Liver (tissue), 3 donors: ENCODE measurements around the gene STK39.

Experiments
- FOXA2 ChIP-seq: IDR thresholded peaks from 2 replicates; pipeline ENCODE4 v1.6.1; 2016; ENCODE audit warnings: antibody characterized with exemption
- GABPA ChIP-seq, 2 donors: IDR thresholded peaks in 1 of 2; conservative IDR thresholded peaks in 1 of 2; 2 replicates each; pipeline ENCODE4 v1.6.1; 2016; ENCODE audit warnings: antibody characterized with exemption in 2 of 2, mild to moderate bottlenecking in 1 of 2, moderate library complexity in 1 of 2
- HNF4A ChIP-seq, 2 donors: conservative IDR thresholded peaks; 2 replicates each; pipeline ENCODE4 v1.6.1; 2016; ENCODE audit warnings: antibody characterized with exemption in 2 of 2, mild to moderate bottlenecking in 2 of 2
- MAX ChIP-seq: IDR thresholded peaks from 2 replicates; pipeline ENCODE4 v1.6.1; 2016; ENCODE audit warnings: antibody characterized with exemption
- RAD21 ChIP-seq, 2 donors: IDR thresholded peaks; 2 replicates each; pipeline ENCODE4 v1.6.1; 2016; ENCODE audit warnings: antibody characterized with exemption in 2 of 2, mild to moderate bottlenecking in 2 of 2
- SP1 ChIP-seq: IDR thresholded peaks from 2 replicates; pipeline ENCODE4 v1.6.1; 2018; ENCODE audit warnings: antibody characterized with exemption, mild to moderate bottlenecking
- TAF1 ChIP-seq: conservative IDR thresholded peaks from 2 replicates; pipeline ENCODE4 v1.6.1; 2016; ENCODE audit warnings: antibody characterized with exemption, mild to moderate bottlenecking
- TF ChIP-seq, protein P1 (sequence below): fragments of 150-350 bp; IDR thresholded peaks from 2 replicates; pipeline ENCODE4 v1.5.1; 2017; ENCODE audit warnings: improper control_type of control experiment, low read depth, low read length; ENCODE audit not compliant: missing input control
- TF ChIP-seq, protein P2 (sequence below): IDR thresholded peaks from 2 replicates; pipeline ENCODE4 v1.6.1; 2016; ENCODE audit warnings: antibody characterized with exemption, mild to moderate bottlenecking
- donor health status: healthy.
- donor health status: healthy.

GRCh38 chr2:168152902-168153530 is 94.4 kb downstream of the STK39 start:
- TF ChIP-seq, protein P1, sequence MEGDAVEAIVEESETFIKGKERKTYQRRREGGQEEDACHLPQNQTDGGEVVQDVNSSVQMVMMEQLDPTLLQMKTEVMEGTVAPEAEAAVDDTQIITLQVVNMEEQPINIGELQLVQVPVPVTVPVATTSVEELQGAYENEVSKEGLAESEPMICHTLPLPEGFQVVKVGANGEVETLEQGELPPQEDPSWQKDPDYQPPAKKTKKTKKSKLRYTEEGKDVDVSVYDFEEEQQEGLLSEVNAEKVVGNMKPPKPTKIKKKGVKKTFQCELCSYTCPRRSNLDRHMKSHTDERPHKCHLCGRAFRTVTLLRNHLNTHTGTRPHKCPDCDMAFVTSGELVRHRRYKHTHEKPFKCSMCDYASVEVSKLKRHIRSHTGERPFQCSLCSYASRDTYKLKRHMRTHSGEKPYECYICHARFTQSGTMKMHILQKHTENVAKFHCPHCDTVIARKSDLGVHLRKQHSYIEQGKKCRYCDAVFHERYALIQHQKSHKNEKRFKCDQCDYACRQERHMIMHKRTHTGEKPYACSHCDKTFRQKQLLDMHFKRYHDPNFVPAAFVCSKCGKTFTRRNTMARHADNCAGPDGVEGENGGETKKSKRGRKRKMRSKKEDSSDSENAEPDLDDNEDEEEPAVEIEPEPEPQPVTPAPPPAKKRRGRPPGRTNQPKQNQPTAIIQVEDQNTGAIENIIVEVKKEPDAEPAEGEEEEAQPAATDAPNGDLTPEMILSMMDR, result no peak
- TF ChIP-seq TAF1, result no peak
- no peak for TF ChIP-seq RAD21 (IDR thresholded peaks at IDR 0.05)
- no peak for TF ChIP-seq FOXA2
- no peak for TF ChIP-seq HNF4A (conservative IDR thresholded peaks at IDR 0.05)
- no peak for TF ChIP-seq GABPA (IDR thresholded peaks at IDR 0.05 in 1 of 2, conservative IDR thresholded peaks at IDR 0.05 in 1 of 2)
- no peak for TF ChIP-seq MAX
- no peak for TF ChIP-seq SP1
- TF ChIP-seq, protein P2, sequence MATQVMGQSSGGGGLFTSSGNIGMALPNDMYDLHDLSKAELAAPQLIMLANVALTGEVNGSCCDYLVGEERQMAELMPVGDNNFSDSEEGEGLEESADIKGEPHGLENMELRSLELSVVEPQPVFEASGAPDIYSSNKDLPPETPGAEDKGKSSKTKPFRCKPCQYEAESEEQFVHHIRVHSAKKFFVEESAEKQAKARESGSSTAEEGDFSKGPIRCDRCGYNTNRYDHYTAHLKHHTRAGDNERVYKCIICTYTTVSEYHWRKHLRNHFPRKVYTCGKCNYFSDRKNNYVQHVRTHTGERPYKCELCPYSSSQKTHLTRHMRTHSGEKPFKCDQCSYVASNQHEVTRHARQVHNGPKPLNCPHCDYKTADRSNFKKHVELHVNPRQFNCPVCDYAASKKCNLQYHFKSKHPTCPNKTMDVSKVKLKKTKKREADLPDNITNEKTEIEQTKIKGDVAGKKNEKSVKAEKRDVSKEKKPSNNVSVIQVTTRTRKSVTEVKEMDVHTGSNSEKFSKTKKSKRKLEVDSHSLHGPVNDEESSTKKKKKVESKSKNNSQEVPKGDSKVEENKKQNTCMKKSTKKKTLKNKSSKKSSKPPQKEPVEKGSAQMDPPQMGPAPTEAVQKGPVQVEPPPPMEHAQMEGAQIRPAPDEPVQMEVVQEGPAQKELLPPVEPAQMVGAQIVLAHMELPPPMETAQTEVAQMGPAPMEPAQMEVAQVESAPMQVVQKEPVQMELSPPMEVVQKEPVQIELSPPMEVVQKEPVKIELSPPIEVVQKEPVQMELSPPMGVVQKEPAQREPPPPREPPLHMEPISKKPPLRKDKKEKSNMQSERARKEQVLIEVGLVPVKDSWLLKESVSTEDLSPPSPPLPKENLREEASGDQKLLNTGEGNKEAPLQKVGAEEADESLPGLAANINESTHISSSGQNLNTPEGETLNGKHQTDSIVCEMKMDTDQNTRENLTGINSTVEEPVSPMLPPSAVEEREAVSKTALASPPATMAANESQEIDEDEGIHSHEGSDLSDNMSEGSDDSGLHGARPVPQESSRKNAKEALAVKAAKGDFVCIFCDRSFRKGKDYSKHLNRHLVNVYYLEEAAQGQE, result no peak
